SU-DHL-6 (cell line): ENCODE results near the gene KANSL3.

Experiments
- EZH2phosphoT487 ChIP-seq: fragments of 200-600 bp; sonication (generic), shearing (Covaris generic); conservative IDR thresholded peaks from 2 replicates; pipeline ENCODE4 v1.6.1; 2018; ENCODE audit warnings: mild to moderate bottlenecking, antibody characterized with exemption, low read length, moderate library complexity, mixed read lengths
- TF ChIP-seq, protein P1 (sequence below): fragments of 200-600 bp; sonication (generic); IDR thresholded peaks from one replicate; pipeline ENCODE4 v1.5.1; 2017; ENCODE audit warnings: antibody characterized with exemption, mild to moderate bottlenecking, low read length, moderate library complexity; ENCODE audit not compliant: insufficient read depth, poor library complexity, severe bottlenecking

GRCh38 chr2:96647681-96648080, 9.6 kb upstream of the KANSL3 start:
- TF ChIP-seq, protein P1, sequence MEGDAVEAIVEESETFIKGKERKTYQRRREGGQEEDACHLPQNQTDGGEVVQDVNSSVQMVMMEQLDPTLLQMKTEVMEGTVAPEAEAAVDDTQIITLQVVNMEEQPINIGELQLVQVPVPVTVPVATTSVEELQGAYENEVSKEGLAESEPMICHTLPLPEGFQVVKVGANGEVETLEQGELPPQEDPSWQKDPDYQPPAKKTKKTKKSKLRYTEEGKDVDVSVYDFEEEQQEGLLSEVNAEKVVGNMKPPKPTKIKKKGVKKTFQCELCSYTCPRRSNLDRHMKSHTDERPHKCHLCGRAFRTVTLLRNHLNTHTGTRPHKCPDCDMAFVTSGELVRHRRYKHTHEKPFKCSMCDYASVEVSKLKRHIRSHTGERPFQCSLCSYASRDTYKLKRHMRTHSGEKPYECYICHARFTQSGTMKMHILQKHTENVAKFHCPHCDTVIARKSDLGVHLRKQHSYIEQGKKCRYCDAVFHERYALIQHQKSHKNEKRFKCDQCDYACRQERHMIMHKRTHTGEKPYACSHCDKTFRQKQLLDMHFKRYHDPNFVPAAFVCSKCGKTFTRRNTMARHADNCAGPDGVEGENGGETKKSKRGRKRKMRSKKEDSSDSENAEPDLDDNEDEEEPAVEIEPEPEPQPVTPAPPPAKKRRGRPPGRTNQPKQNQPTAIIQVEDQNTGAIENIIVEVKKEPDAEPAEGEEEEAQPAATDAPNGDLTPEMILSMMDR = no peak
- no peak for TF ChIP-seq EZH2phosphoT487
